ENCODE results near the gene BEND7. TPM values are rescaled to one million over a fixed set of nuclear protein-coding genes. Genes with fewer than 3 reads are reported as not detected.

The BEND7 gene
- total RNA-seq, 1 donor from 2014 or later: 1.3 TPM

GRCh38 chr10:13563481-13564445 lies 34.9 kb upstream of the BEND7 start:
- H3K4me3 ChIP-seq (ENCODE audit: low read depth, low read length): no peak overlapping the region
- no peak for TF ChIP-seq CTCF (IDR thresholded peaks at IDR 0.05; ENCODE audit: insufficient read depth, low read length, severe bottlenecking)
- DNase-seq (ENCODE audit: low read depth): no peak

GRCh38 chr10:13560597-13560996 lies 31.8 kb upstream of the BEND7 start:
- H3K4me3 ChIP-seq (ENCODE audit: low read depth, low read length): no peak overlapping the region
- H3K36me3 ChIP-seq (ENCODE audit: control insufficient read depth, insufficient read depth, low read length): no peaks in the 10 kb centered on the region
- DNase-seq (ENCODE audit: low read depth) (no peak), FAIRE-seq (no peak)
- no peak for TF ChIP-seq CTCF (IDR thresholded peaks at IDR 0.05; ENCODE audit: insufficient read depth, low read length, severe bottlenecking)
- H3K27me3 ChIP-seq (ENCODE audit: control insufficient read depth, insufficient read depth, low read length): no peaks in the 10 kb centered on the region

More at GRCh38 chr10:13563481-13564445, 34.9 kb upstream of the BEND7 start:
- FAIRE-seq: no peak
- Histone ChIP-seq H3K27me3 (ENCODE audit: control insufficient read depth, insufficient read depth, low read length) (no peaks in the 10 kb centered on the region), H3K36me3 (ENCODE audit: control insufficient read depth, insufficient read depth, low read length) (no peaks in the 10 kb centered on the region)

GRCh38 chr10:13559124-13559700 lies 30.4 kb upstream of the BEND7 start:
- FAIRE-seq (no peak), DNase-seq (ENCODE audit: low read depth) (peak; percentile 5)
- Histone ChIP-seq H3K27me3 (ENCODE audit: control insufficient read depth, insufficient read depth, low read length) (no peaks in the 10 kb centered on the region), H3K4me3 (ENCODE audit: low read depth, low read length) (no peak overlapping the region), H3K36me3 (ENCODE audit: control insufficient read depth, insufficient read depth, low read length) (no peaks in the 10 kb centered on the region)
- no peak for TF ChIP-seq CTCF (IDR thresholded peaks at IDR 0.05; ENCODE audit: insufficient read depth, low read length, severe bottlenecking)

- FAIRE-seq (no peak), DNase-seq (ENCODE audit: low read depth) (no peak)
- Histone ChIP-seq H3K27me3 (ENCODE audit: control insufficient read depth, insufficient read depth, low read length) (no peaks in the 10 kb centered on the region), H3K4me3 (ENCODE audit: low read depth, low read length) (no peak overlapping the region), H3K36me3 (ENCODE audit: control insufficient read depth, insufficient read depth, low read length) (no peaks in the 10 kb centered on the region)
- TF ChIP-seq CTCF (IDR thresholded peaks at IDR 0.05; ENCODE audit: insufficient read depth, low read length, severe bottlenecking): no peak
Observed at GRCh38 chr10:13555884-13556510, 27.2 kb upstream of the BEND7 start.

- FAIRE-seq (no peak), DNase-seq (ENCODE audit: low read depth) (no peak)
- TF ChIP-seq CTCF (IDR thresholded peaks at IDR 0.05; ENCODE audit: insufficient read depth, low read length, severe bottlenecking): no peak
- Histone ChIP-seq H3K36me3 (ENCODE audit: control insufficient read depth, insufficient read depth, low read length) (no peaks in the 10 kb centered on the region), H3K4me3 (ENCODE audit: low read depth, low read length) (no peak overlapping the region), H3K27me3 (ENCODE audit: control insufficient read depth, insufficient read depth, low read length) (no peaks in the 10 kb centered on the region)
Observed at GRCh38 chr10:13550802-13551201, 22.0 kb upstream of the BEND7 start.
